Measurements from ENCODE around the gene VEZF1.
A peak's percentile ranks its signal among the peaks of the same experiment; 100 is the strongest.
"Not testable (repeated sequence)": the region's sequence is repeated elsewhere in the genome, so short reads cannot be mapped to it uniquely, and the experiment has no call there.

The VEZF1 gene

DNA sequence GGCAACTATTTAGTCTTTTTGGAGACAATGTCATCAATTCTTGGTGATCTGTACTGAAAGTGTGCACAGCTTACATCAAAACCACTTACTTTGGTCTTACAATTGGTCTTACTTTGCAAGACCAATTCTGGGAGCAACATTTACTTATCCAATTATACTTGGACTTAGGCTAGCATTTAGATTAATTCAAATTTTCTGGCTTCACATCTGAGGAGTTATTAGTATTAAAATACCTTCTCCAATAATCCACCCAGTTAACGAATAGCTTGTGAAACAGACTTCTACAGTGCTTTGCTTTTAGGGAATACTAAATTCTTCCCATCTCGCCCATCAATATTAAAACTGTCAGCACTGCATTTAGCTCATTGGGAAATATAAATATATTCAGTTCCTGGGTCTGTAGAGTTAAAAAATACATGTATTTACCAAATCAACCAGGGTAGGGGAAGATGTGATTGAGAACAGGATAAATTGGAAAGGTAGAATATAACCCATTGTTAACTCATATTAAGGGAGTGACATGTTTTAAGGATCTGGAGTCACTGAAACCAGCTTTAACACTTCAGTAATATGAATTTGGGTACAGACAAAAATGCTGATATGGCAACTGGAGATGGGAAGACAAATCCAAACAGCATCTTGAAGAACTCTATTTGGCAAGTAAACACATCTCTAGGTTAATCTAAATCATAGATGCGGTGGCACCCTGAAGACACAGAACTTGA lies 9.2 kb upstream of the VEZF1 start:
- DNase-seq = no peak

DNA sequence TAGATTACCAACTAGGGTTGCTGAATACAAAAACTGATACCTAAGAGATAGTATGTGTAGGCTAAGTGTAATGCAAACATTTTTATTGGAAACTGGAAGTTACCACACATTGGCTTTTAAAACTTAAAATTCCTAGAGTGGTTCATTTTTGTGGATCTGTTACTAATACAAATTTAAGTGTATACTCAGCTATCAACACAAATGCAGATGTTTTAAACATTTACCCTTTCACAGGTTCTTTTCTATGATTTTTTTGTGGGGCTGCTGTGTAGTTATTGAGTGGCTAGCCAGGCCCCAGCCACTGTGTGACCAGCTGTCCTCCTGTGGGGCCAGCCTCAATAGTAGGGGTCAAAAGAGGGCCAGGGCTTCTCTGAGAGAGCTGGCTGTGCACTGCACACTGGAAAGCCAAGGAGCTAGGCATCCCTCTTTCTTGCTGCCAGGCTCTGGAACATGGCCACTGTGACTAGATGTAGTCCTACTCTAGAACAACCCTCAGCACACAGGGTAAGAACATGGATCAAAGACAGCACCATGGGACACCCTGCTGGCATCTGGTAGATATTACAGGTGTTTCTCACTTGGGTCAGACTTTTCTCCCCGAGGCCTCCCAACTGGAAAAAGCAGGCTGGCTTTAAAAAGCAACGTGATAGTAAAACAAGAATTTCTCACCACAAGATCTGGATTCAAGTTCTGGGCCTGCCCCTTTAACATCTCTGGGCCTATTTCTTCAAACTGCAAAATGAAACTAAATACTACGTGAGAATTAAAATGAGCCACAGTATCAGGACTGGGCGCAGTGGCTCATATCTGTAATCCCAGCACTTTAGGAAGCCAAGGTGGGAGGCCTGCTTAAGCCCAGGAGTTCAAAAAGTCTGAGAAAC lies 7.3 kb upstream of the VEZF1 start:
- DNase-seq = peak; percentile 64

DNA sequence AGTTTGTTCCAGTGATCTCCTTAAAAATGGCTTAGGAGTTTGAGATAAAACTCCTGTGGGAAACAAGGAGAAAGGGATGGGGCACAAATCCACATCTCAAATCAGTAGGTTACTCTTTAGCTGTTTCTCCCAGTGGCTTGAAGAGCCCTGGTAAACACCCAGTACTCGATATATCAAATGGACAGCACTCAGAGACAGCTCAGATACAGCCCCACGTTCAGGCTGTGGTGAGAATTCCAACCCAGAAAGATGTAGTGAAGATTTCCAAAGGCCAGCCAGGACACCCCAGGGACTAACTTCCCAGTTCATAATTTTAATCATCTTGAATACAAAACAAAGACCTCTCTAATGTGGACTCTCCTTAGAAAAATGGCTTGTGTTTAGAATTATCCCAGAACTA lies 6.4 kb upstream of the VEZF1 start:
- no peak for DNase-seq

DNA sequence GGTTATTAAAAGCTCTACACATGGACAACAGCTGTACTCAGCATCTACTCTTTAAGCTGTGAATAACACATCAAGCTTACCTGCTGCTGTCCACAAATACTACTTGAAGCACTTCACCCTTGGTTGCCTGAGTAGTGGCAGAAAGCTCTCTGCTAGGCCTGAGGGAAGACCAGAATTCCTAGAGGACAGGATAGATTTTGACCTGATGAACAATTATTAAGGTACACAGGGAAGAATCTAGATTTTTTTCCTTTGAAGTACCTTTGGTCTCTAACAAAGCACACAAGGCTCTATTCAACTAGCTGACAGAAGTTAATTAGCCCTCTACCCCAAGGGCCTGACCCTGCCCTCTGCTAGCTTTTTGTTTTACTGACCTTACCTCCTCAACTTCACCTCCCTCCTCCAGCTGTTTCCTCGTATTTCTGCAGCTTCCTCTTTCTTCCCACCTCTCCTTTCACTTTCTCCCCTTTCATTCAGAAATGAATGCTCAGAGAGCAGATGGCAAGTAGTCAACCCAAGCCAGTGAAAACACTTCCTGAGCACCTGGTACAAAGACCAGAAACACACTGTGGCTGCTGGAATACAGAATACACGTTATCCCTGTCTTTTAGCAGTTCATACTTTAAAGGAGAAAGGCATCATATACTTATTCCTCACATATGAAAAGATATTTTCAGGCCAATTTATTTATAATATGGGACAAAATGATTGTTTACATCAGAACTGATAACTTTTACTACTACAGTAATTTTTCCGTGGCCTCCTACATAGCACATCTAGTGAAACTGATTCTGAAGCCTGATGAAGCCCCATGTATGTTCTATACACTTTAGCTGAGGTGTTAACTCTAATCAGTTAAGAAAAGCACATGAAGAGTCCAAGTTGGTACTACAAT lies 5.7 kb upstream of the VEZF1 start:
- DNase-seq = no peak

DNA sequence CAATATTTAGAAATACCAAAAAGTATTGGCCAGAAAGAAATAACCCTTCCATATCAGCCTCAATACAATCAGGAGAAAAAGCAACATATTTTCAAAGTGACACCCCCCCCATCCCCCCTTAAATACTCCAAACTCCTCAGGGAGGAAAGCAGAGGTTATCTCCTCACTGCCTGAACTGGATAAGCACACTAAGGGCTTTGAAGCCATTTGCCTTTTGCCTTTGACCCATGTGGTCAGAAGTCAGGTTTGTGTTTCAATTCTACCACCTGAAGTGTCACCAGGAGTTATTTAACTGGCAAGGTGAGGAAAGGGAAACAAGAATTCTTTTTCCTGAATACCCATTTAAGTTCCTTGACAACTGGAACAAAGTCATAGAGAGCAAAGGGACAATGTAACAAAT lies 3.5 kb upstream of the VEZF1 start:
- DNase-seq = no peak

DNA sequence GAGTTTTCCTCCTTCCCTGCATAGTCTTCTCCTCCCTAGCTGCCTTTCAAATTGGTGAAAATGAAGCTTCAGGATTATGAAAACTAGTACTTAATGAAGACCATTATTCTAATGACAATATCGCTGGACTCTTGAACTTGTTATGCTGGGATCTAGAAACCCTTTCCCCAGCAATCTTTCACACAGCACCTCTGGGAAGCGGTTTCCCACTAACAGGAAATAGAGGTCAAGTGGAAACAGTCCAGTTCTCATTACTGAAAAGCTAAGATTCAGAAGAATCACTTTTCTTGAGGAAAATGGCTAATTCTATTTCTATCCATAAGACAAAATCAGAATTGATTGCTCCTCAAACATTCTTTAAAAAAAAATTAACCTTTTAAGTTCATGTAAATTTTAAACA lies 2.0 kb upstream of the VEZF1 start:
- no peak for DNase-seq

DNA sequence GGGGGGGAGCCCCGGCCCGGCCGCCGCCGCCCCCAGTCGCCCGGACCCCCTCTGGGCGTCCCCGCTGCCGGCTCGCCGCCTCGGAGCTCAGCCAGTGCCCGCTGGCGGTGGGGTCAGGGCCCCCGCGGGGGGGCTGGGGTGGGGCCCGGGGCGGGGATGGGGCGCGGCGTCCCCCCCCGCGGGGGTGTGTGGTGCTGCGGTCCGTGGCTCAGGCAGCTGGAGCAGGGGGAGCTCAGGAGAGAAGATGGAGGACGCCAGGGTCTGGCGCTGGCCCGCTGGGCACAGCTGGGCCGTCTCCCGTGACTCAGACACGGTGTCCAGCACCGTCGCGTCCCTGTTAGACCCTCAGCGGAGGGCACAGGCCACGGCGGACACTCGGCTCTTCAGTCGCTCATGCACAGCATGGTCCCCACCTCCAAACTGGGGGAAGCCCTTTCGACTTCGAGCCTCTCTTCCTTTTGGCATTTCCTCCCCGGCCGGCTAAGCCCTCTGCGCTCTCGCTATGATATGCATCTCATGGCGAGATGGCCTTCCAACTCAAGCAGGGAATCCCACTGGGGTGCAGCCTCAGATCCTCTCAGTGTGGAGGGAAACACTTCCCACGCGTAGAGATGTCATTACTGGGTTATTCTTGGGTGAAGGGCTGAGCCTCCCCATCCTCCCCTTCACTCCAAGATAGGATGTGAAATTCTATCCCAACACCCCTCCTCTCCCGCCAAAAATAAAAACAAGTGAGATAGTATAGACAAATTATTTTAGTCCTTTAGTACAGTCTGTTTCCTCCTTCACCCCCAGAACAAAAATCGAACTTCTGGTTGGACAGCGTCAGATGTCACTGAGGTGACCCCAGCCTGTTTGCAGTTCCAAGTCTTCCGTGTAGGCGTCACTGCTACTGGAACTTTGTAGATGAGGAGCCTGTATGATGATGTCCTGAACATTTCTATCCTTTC lies 522 bp upstream of the VEZF1 start:
- peak; percentile 73 for DNase-seq

DNA sequence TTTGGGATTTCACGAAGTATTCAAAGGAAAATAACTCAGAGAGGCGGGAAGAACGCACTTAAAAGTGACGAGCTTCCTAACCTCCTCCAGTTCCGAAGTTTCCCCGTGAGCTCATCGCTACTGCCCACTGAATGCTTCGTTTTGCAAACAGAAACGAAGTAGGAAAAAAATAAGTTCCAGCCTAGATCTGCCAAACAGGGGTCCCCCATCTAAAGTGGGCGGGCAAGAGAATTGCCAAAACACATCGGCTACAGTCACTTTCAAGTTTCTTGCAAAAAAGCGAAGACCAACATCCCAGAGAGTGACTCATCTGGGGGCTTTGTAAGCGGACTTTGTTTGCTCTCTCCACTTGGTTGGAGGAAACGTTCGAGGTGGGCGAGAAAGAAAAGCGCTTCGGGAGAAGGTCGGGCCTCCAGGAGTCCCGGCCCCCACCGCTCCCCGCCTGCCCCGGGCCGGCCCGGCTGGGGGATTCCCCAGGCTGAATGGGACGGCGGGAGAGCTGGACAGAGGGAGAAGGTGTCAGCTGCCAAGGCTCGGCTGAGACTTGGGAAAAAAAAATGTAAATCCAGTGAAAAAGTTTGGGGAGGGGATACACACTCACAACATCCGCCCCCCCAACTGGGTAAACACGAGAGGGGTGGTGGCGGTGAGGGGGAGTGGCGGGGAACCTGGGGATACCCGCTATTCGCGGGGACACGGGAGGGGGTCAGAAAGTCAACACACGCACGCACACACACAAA lies 1.0 kb downstream of the VEZF1 start:
- peak; percentile 48 for DNase-seq

DNA sequence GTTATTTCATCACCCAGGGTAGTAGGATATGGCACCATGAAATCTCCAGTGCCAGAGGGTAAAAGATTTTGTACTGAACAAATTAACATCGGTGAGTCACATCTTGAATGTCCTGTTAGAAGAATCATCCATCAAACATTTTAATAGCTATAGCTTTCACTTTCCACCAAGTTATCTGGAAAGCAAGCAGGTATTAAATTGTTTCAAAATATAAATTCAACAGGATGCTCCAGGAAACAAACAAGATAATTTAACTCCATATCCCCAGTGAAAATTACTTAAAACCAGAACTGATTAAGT lies 2.4 kb downstream of the VEZF1 start:
- no peak for DNase-seq

DNA sequence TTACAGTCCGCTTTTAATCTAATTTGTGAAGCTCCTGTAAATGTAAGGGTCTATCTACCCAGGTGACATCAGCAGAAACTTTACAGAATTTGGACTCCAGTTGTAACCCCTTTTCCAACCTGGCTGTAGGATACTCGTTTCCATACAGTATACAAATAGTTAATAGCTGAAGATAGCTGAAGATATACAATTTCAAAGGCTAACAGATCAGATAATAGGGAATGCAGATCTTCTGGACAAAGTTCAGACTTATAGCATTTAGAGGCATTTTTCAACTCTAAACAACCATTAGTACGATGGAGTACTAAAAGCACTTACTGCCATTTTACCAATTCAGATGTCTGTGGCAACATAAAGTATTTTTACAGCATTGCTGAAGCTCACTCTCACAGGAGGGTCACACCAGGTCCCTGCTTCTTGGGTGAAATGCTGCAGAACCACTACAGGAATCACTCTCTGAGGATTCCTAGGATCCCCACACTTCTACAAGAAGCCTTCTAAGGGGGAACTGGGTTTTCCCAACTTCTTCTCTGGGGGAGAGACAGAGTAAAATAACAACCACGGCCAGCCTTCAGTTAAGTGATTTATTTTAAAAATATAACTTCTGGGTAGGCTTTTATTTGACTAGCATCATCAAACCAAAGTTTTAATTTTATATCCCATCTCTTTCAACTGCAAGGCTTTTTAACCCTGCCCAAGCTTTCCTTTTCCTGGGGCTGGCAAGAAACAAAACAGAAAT lies 2.9 kb downstream of the VEZF1 start:
- DNase-seq = no peak

DNA sequence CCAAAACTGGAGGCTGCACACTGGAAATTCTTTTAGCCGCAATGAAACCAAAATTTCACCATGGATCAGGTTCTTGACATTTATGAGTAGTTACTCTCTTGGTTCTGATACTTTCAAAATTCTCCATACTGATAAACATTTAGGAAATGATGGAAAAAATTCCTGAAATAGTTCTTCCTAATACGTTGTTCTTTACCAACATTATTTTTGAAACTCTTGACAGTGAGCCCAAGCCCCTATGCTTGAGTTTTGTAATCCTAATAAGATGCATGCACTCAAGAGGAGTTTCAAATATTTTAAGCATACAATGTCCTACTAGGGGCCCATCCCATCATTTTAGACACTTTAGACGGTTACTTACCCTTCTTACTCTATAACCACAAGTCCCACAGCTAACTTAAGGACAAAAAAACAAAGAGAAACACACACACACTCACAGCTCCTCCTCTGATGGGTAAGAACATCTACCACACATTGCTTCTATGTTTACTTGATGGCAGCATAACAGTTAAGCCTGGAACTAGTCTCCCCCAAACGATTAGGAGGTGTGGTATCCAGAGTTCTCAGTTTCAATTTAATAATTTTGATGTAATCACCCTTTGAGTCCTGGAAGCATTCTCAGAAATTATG lies 3.7 kb downstream of the VEZF1 start:
- DNase-seq = no peak

DNA sequence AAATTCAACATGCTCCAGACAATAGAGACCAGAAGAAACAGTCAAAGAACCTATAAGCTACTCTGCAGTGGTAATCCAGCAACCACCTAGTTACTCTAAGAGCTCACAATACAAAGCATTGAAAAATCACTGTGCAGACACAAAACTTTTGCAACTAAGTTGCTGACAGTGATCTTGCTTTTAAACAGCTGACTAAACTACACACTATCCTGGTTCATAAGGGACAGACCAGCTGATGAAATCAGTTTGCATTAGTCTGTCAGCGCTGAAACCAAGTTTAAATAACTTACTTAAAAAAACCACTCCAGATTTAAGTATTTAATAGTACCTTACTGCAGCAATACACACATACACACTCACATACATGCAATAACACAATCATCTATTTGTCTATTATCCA lies 4.6 kb downstream of the VEZF1 start:
- DNase-seq = no peak

DNA sequence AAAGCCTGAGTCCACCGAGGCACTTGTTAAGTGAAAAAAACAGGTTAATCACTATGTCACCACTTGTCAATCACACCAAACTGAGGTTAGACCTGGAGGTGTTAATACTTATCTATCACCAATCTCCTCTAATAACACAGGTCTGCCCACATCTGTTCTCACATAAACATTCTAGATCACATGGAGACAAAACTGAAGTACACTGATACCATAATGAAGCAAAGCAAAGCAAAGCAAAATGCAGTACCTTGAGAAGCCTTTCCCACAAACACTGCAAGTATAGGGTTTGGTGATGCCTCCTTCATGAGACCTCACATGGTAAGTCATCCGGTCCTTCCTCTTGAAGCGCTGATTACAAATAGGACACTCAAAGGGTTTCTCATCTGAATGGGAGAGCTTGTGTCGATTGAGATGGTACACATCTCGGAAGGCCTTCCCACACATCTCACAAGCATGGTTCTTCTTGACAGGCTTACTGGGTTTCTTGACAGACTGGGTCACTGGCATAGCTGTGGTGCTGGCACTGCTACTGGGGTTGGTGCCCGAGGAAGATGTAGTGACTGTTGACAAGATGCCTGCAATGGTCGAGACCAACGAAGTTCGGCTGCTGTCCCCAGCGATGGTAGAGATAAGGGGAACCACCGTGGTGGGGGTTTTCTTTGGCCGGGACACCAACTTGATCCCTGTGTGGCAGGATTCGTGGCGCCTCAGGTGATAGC lies 5.4 kb downstream of the VEZF1 start:
- DNase-seq = no peak

DNA sequence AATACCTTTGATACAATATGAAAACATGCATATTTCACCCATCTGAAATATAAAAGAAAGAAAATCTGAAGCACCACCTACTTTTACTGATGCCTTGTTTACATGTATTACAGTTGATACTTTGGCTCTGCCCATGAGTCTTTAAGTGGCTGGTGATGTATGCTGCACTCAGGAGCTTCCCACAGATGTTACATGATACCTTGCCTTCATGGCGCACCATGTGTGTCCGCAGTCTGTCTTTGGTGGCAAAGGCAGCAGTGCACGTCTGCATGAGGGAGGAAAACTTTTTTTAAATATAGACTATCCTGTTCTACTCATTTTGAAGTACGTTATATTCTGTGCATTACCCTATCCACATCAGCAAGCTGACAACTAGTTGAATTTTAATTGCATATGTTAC lies 7.5 kb downstream of the VEZF1 start:
- no peak for DNase-seq

DNA sequence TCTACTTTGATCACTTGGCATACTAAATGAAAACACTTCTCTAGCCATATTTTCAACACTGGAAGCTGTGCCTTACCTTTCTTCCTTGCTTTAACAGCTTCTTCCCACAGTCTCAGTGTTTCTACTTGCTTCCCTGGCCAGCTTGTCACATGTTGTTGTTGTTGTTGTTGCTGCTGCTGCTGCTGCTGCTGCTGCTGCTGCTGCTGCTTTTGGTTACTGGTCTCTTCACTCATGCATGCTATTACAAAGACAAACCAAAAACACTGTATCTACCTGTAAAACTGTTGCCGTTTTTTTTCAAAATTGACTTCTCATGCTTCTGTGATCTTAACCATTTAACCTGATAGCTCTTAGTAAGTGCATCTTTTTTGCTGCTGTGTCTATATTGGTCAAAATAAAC lies 9.0 kb downstream of the VEZF1 start:
- no peak for DNase-seq

DNA sequence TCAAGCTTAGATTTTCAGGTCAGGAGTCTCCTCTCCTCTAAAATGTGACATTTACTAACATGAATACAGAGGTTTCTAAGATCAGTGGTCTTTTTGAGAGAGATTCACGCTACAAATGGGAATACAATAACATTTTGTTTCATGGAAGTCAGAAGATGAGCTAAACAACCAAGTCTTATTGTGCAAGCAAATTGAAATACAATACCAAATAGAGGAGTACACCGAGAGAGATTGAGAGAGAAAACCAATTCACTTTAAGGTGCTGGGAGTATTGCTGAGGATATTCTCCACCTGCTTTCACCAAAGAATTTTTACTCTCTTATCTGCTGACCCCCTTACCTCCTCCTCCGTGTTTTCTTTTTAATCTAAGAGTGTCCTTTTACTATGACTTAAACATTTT lies 11.5 kb downstream of the VEZF1 start:
- no peak for DNase-seq

DNA sequence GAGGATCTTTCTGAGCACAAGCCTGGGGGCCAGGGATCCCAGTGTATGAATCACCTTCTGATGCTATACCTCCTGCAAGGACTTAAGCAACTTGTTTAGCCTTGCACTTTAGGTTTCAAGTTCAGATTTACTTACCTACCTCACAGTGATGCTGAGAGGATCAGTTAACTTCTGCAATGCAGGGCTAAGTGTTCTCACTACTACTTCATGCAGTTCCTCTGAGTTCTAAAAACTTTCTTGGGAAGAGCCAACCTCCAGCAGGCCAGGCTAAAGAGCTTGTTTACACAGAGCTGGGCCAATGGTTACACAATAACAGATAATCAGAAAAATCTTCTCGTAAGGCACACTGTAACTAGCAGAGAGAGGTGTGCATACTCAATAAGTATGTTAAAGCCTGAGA lies 13.0 kb downstream of the VEZF1 start:
- no peak for DNase-seq

DNA sequence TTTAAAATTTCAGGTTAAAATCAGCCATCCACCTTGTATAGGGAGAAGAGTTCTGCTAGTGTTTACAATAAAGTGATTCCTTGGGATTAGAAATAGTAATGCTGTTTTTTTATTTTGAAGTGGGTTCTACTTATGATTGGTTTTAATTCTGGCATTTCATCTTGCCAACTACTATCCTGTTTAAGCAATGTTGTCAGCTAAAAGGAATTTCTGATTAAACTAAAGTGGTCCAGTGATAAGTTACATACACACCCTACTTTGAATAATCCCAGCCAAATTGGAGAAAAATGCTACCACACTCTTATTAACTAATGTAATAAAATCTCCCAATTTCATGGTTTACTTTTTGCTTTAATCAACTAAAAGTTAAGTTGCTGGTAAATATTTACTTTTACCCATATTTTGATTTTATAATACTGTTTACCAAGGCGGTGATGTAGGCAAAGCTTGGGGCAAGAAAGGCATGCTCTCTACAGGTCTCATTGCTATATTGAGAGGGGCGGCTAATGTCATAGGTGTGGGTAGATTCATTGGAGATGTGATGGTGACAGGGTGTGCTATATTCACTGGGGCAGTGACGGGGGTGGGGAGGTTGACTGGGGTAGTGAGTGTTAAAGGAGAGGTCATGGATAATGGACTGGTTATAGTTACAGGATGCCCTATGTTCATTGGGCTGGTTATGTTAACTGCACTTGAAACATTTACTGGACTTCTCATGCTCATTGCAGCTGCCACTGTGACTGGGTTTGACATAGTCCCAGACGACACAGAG lies 13.8 kb downstream of the VEZF1 start:
- DNase-seq = not testable (repeated sequence)

DNA sequence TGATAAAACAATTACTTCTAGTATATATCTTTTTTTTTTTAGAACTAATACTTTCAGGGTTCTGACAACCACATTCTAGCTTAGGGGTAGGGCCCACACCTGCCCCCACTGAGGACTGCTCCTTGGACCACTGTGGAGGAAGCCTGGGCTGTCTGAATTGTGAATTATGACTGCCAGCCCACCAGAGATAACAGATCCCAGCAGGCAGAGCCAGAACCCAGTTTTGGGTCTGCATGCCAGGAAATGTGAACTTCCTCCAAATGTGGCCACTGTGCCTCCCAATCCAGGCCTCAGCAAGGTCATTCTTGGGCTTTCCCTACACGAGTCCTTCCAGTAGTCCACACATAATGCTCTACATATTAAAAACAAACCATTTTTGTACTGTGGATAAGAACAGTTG lies 15.9 kb downstream of the VEZF1 start:
- no peak for DNase-seq

Data from CD4-positive, alpha-beta T cell treated with Interleukin-17A for 4 hours (primary cell).